ENCODE measurements around the gene COPA. TPM values are rescaled to one million over a fixed set of nuclear protein-coding genes. Genes with fewer than 3 reads are reported as not detected.

The COPA gene
- total and polyA plus RNA-seq, 3 experiments from 2014 or later, result 121 to 139 (median 129) TPM

DNA sequence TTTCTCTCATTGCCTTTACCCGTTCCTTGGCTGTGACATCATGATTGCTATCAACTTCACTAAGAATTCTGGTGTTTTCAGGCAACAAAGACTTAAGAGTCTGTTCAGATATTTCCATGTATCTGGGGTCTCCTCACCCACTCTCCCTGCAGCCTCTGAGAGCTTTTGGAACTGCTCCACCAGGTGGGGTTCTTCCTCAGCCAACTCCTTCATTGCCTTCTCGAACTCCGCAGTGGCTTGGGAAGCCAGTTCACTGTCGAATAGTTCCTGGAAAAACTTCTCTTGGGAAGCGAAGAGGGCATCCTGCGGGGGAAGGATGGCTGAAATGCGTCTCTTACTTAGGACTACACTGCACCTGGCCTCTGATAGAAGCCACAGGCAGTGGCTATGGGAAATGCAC is 60.2 kb downstream of the COPA start:
- Mint-ChIP-seq H3K36me3 (peaks cover 3 to 60% (median 8%) of the 10 kb centered on the region in 3 donors), H3K4me3 (peak overlapping the region in 1 of 7 donors; percentile 29), H3K27ac (peak overlapping the region in 2 of 8 donors; percentile 12 to 30), H3K27me3 (peaks cover 0 to 2% of the 10 kb centered on the region in 2 donors), H3K4me1 (peaks cover 23 to 38% (median 33%) of the 10 kb centered on the region in 3 donors), H3K9me3 (no peaks in the 10 kb centered on the region)
- Histone ChIP-seq H3K27ac (ENCODE audit: low read depth, low read length) (no peak overlapping the region), H3K9me3 (ENCODE audit: low read length) (no peaks in the 10 kb centered on the region), H3K4me1 (ENCODE audit: insufficient read depth, low read length) (peaks cover 26% of the 10 kb centered on the region), H3K36me3 (ENCODE audit: insufficient read depth, low read length) (peaks cover 45% of the 10 kb centered on the region), H3K27me3 (ENCODE audit: insufficient read depth, low read length, poor library complexity, severe bottlenecking) (no peaks in the 10 kb centered on the region), H3K4me3 (ENCODE audit: low read length) (no peak overlapping the region)
- POLR2A ChIA-PET, result no interaction called here
- CTCF ChIA-PET, result no interaction called here
- no peak for DNase-seq

DNA sequence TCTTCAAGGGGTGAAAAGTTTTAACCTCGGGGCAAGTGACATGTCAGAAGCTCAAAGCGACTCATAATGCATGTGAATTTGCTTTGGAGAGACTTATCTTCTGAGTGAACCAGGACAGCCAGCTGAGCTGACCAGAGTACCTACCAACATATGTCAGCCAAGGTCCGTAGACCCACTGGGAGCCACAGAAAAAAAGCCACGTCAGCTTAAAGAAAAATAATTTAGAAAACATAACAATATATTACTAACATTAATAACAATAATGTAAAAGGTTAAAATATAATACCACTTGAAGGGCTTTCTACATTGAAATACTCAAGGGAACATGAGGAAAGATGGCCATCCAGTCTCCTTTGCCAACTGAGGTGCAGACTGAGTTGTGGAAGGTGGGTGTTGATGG is 65.1 kb downstream of the COPA start:
- peaks cover 2 to 11% (median 5%) of the 10 kb centered on the region in 3 donors for H3K4me1 Mint-ChIP-seq
- no peak for DNase-seq
- no peak overlapping the region for H3K4me3 Mint-ChIP-seq
- Histone ChIP-seq H3K36me3 (ENCODE audit: insufficient read depth, low read length) (peaks cover 50% of the 10 kb centered on the region), H3K27ac (ENCODE audit: low read depth, low read length) (no peak overlapping the region), H3K9me3 (ENCODE audit: low read length) (no peaks in the 10 kb centered on the region), H3K4me3 (ENCODE audit: low read length) (no peak overlapping the region), H3K4me1 (ENCODE audit: insufficient read depth, low read length) (peaks cover 2% of the 10 kb centered on the region), H3K27me3 (ENCODE audit: insufficient read depth, low read length, poor library complexity, severe bottlenecking) (no peaks in the 10 kb centered on the region)
- H3K27me3 Mint-ChIP-seq, result no peaks in the 10 kb centered on the region
- ChIA-PET POLR2A (no interaction called here), CTCF (interaction anchor here (0.6 to 5.0 kb wide), 4 partner anchors 10 to 85 kb away, joined by 3 to 25 read pairs (median 3); no protein-coding TSS in a partner anchor)
- peaks cover 3 to 71% (median 15%) of the 10 kb centered on the region in 3 donors for H3K36me3 Mint-ChIP-seq
- peak overlapping the region in 1 of 8 donors; percentile 15 for H3K27ac Mint-ChIP-seq
- no peaks in the 10 kb centered on the region for H3K9me3 Mint-ChIP-seq

DNA sequence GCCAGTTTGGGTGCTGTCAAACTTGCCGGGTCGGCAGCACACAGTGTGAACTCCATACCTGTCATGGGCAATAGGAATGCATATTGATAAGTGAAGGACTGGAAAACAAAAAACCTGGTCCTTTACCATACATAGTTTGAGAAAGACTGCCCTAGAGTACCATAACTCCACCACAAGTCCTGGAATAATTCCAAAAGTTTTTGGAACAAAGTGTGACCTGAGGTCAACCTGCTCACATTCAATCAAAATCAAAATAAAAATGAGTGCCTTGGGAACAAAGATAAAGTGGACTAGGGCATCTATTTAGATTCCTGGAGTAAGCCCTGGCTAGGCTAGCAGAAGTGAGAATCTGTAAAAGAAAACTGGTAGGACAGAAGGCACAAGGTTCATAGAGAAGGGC is 65.7 kb downstream of the COPA start:
- Histone ChIP-seq H3K27ac (ENCODE audit: low read depth, low read length) (no peak overlapping the region), H3K4me3 (ENCODE audit: low read length) (no peak overlapping the region), H3K4me1 (ENCODE audit: insufficient read depth, low read length) (no peaks in the 10 kb centered on the region), H3K27me3 (ENCODE audit: insufficient read depth, low read length, poor library complexity, severe bottlenecking) (no peaks in the 10 kb centered on the region), H3K9me3 (ENCODE audit: low read length) (no peaks in the 10 kb centered on the region), H3K36me3 (ENCODE audit: insufficient read depth, low read length) (peaks cover 45% of the 10 kb centered on the region)
- ChIA-PET CTCF (interaction anchor here (1.3 to 5.0 kb wide), 2 partner anchors 14 to 76 kb away, joined by 3 to 25 read pairs; no protein-coding TSS in a partner anchor), POLR2A (no interaction called here)
- H3K4me3 Mint-ChIP-seq, result no peak overlapping the region
- H3K27ac Mint-ChIP-seq, result no peak overlapping the region
- H3K36me3 Mint-ChIP-seq, result peaks cover 3 to 65% (median 13%) of the 10 kb centered on the region in 3 donors
- H3K27me3 Mint-ChIP-seq, result no peaks in the 10 kb centered on the region
- peaks cover 0 to 6% (median 0%) of the 10 kb centered on the region in 3 donors for H3K4me1 Mint-ChIP-seq
- no peak for DNase-seq
- H3K9me3 Mint-ChIP-seq, result no peaks in the 10 kb centered on the region

DNA sequence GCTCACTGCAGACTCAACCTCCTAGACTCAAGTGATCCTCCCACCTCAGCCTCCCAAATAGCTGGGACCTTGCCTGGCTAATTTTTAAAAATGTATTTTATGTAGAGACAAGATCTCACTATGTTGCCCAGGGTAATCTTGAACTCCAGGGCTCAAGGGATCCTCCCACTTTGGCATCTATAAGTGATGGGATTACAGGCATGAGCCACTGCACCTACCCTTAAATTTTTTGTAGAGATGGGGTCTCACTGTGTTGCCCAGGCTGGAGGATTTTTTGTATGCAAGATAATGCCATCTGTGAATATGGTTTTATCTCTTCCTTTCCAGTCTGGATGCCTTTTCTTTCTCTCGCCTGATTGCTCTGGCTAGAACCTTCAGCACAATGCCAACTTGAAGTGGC is 72.0 kb downstream of the COPA start:
- Mint-ChIP-seq H3K27ac (no peak overlapping the region), H3K4me1 (no peaks in the 10 kb centered on the region), H3K27me3 (no peaks in the 10 kb centered on the region), H3K9me3 (no peaks in the 10 kb centered on the region), H3K4me3 (no peak overlapping the region), H3K36me3 (peaks cover 0 to 3% (median 0%) of the 10 kb centered on the region in 3 donors)
- H3K4me3 ChIP-seq (ENCODE audit: low read length), result no peak overlapping the region
- H3K27me3 ChIP-seq (ENCODE audit: insufficient read depth, low read length, poor library complexity, severe bottlenecking), result no peaks in the 10 kb centered on the region
- H3K4me1 ChIP-seq (ENCODE audit: insufficient read depth, low read length), result no peaks in the 10 kb centered on the region
- no peak for DNase-seq
- no peaks in the 10 kb centered on the region for H3K36me3 ChIP-seq (ENCODE audit: insufficient read depth, low read length)
- H3K9me3 ChIP-seq (ENCODE audit: low read length), result no peaks in the 10 kb centered on the region
- CTCF ChIA-PET, result interaction anchor here (2.4 kb wide), 1 partner anchor 21 kb away, joined by 8 read pairs; no protein-coding TSS in a partner anchor
- POLR2A ChIA-PET, result no interaction called here
- no peak overlapping the region for H3K27ac ChIP-seq (ENCODE audit: low read depth, low read length)

DNA sequence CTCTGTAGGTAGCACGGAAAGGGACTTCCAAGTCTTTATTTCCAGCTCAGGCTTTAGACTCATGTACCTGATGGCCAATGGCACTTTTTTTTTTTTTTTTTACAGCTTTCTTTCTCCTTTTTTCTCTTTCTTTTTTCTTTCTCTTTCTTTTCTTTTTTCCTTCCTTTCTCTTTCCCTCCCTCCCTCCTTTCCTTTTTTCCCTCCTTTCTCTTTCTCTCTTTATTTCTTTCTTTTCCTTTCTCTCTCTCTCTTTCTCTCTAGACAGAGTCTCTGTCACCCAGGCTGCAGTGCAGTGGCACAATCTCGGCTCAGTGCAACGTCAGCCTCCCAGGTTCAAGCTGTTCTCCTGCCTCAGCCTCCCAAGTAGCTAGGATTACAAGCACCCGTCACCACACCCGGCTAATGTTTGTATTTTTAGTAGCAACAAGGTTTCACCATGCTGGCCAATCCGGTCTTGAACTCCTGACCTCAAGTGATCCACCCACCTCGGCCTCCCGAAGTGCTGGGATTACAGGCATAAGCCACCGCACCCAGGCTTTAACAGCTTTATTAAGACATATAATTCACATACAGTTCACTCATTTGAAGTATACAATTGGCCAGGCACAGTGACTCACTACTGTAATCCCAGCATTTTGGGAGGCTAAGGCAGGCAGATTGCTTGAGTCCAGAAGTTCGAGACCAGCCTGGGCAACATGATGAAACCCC is 75.6 kb downstream of the COPA start:
- ChIA-PET POLR2A (no interaction called here), CTCF (interaction anchor here (0.5 to 0.7 kb wide), 2 partner anchors 10 to 108 kb away, joined by 3 read pairs; no protein-coding TSS in a partner anchor)
- no peak overlapping the region for H3K4me3 ChIP-seq (ENCODE audit: low read length)
- Mint-ChIP-seq H3K4me1 (peaks cover 9 to 13% (median 9%) of the 10 kb centered on the region in 3 donors), H3K4me3 (peak overlapping the region in 1 of 7 donors; percentile 74), H3K27ac (peak overlapping the region in 1 of 8 donors; percentile 47), H3K36me3 (peaks cover 0 to 7% (median 0%) of the 10 kb centered on the region in 3 donors), H3K27me3 (no peaks in the 10 kb centered on the region), H3K9me3 (no peaks in the 10 kb centered on the region)
- H3K4me1 ChIP-seq (ENCODE audit: insufficient read depth, low read length), result peaks cover 12% of the 10 kb centered on the region
- H3K9me3 ChIP-seq (ENCODE audit: low read length), result no peaks in the 10 kb centered on the region
- H3K27ac ChIP-seq (ENCODE audit: low read depth, low read length), result no peak overlapping the region
- DNase-seq, result no peak
- no peaks in the 10 kb centered on the region for H3K27me3 ChIP-seq (ENCODE audit: insufficient read depth, low read length, poor library complexity, severe bottlenecking)
- no peaks in the 10 kb centered on the region for H3K36me3 ChIP-seq (ENCODE audit: insufficient read depth, low read length)

DNA sequence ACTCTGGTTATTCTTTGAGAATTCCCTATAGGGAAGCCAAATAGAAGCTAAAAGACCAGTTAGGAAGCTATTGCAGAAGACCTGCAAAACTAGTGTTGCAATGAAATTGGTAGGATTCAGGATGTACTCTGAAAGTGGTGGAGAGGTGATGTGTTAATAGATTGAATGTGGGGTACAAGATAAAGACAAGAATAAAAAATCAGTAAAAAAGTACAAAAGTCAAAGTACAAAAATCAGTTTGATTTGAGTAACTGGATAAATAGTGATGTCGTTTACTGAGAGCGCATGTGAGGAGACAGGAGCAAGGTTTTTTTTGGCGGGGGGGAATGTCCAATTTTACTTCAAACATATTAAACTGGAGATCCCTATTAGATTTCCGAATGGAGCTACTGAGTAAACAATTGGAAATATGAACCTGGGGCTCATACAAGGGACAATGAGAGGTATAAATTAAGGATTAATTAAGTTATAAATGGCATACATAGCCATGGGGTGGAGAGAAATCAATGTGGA is 78.2 kb downstream of the COPA start:
- DNase-seq, result no peak
- no peaks in the 10 kb centered on the region for H3K36me3 ChIP-seq (ENCODE audit: insufficient read depth, low read length)
- Mint-ChIP-seq H3K36me3 (peaks cover 0 to 22% (median 0%) of the 10 kb centered on the region in 3 donors), H3K4me3 (no peak overlapping the region), H3K27me3 (peaks cover 0 to 6% of the 10 kb centered on the region in 2 donors), H3K27ac (no peak overlapping the region), H3K9me3 (no peaks in the 10 kb centered on the region), H3K4me1 (peaks cover 26 to 32% (median 29%) of the 10 kb centered on the region in 3 donors)
- ChIA-PET POLR2A (interaction anchor here (1.2 to 1.6 kb wide), 2 partner anchors 11 to 19 kb away, joined by 3 to 4 read pairs; no protein-coding TSS in a partner anchor), CTCF (interaction anchor here (1.3 to 6.4 kb wide), 6 partner anchors 13 to 164 kb away, joined by 3 to 35 read pairs (median 6); partner anchors contain the start of gene PEX19)
- no peak overlapping the region for H3K27ac ChIP-seq (ENCODE audit: low read depth, low read length)
- no peak overlapping the region for H3K4me3 ChIP-seq (ENCODE audit: low read length)
- H3K4me1 ChIP-seq (ENCODE audit: insufficient read depth, low read length), result peaks cover 28% of the 10 kb centered on the region
- H3K27me3 ChIP-seq (ENCODE audit: insufficient read depth, low read length, poor library complexity, severe bottlenecking), result no peaks in the 10 kb centered on the region
- no peaks in the 10 kb centered on the region for H3K9me3 ChIP-seq (ENCODE audit: low read length)

DNA sequence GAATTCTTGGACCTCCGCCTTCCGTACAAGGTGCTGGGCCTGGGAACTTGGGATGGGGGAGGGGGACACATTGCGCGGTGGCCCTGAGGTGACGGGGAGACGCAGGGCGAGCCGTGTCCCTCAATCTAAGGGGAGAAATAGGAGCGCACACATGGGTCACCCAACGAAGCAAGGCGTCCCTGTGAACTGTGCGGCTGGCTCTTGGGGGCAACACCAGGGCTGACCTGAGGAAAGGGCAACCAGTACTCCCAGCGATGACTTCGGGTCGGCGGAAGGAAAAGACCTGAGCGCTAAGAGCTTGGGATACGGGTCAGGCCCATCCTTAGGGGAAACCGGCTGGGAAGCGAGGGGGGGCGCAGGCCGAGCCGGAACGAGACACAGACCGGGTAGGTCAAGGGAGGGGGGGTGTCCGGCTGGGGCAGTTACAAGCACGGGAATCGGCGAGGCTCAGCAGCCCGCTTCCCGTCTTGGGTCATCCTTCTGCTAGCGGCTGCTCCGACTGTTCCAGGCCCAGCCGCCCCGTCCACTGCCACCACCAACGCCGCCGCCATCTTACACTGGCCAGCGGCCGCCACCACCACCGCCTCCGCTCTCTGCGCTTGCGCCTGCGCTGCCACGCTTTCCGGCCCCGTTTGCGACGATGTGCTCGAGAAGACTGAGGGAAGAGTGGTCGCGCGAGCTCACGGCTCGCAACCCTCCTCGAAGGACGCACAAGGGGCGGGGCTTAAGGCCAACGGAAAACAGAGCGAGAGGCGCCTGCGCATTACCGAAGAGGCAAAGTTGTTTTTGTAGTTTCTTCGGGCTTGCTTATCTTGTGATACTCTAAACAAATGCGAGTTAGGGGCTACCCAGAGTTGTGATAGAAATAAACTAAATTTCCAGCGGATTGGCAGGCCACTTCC is 80.9 kb downstream of the COPA start, which contains the start of gene DCAF8:
TSS of gene DCAF8 (minus strand) at position 657 of the 902 bp plus-strand sequence. CDS start 18,541 bp downstream, outside the sequence.
- peak within 1 kb of the TSS; percentile 90 to 100 (median 97) for H3K4me3 Mint-ChIP-seq
- H3K27me3 Mint-ChIP-seq, result peaks cover 0 to 6% of the 10 kb centered on the region in 2 donors
- H3K36me3 ChIP-seq (ENCODE audit: insufficient read depth, low read length), result no peaks in the 10 kb centered on the region
- H3K4me1 Mint-ChIP-seq, result peaks cover 36 to 56% (median 50%) of the 10 kb centered on the region in 3 donors
- peak within 1 kb of the TSS; percentile 83 for H3K4me3 ChIP-seq (ENCODE audit: low read length)
- no peaks in the 10 kb centered on the region for H3K9me3 ChIP-seq (ENCODE audit: low read length)
- ChIA-PET POLR2A (interaction anchor here (0.7 to 2.2 kb wide), 10 partner anchors 10 to 856 kb away, joined by 3 to 35 read pairs (median 4); partner anchors contain the start of genes IGSF8, NIT1, PEA15 and PEX19), CTCF (interaction anchor here (0.8 to 6.4 kb wide), 6 partner anchors 10 to 176 kb away, joined by 3 to 35 read pairs (median 6); partner anchors contain the start of gene PEX19)
- H3K27ac ChIP-seq (ENCODE audit: low read depth, low read length), result peak within 1 kb of the TSS; percentile 92
- H3K27ac Mint-ChIP-seq, result peak within 1 kb of the TSS; percentile 96 to 100 (median 98)
- H3K4me1 ChIP-seq (ENCODE audit: insufficient read depth, low read length), result peaks cover 33% of the 10 kb centered on the region
- H3K9me3 Mint-ChIP-seq, result no peaks in the 10 kb centered on the region
- peaks cover 3 to 30% (median 5%) of the 10 kb centered on the region in 3 donors for H3K36me3 Mint-ChIP-seq
- no peaks in the 10 kb centered on the region for H3K27me3 ChIP-seq (ENCODE audit: insufficient read depth, low read length, poor library complexity, severe bottlenecking)
- peak; percentile 95 to 99 (median 96) for DNase-seq
